Activated CD4-positive, alpha-beta T cell treated with anti-CD3 and anti-CD28 coated beads for 48 hours (primary cell): ENCODE results near the gene PDE3B.
"Not testable (repeated sequence)": the region's sequence is repeated elsewhere in the genome, so short reads cannot be mapped to it uniquely, and the experiment has no call there.

ENCODE experiments used
- DNase-seq: peaks from one replicate; pipeline ENCODE4 v3.0.0-alpha.2; 2020

The PDE3B gene

DNA sequence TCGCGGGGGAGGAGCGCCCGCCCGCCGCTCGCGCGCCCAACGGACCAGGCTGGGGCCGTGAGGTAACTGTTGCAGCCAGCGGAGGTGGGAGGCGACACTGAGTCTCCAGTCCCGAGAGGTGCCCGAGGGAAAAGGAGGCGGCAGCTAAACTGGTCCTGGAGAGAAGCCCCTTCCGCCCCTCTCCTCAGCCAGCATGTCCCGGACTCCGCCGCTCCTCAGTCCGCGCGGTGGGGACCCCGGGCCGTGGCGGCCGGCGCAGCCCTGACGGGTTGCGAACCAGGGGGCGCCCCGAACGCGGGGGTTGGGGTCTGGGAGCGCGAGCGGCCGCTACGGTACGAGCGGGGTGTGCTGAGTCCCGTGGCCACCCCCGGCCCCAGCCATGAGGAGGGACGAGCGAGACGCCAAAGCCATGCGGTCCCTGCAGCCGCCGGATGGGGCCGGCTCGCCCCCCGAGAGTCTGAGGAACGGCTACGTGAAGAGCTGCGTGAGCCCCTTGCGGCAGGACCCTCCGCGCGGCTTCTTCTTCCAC is at the start of gene PDE3B:
Gene PDE3B (plus strand): TSS at position 108 of the 529 bp plus-strand sequence. CDS start 272 bp downstream, at position 380.
- peak; percentile 86 for DNase-seq

DNA sequence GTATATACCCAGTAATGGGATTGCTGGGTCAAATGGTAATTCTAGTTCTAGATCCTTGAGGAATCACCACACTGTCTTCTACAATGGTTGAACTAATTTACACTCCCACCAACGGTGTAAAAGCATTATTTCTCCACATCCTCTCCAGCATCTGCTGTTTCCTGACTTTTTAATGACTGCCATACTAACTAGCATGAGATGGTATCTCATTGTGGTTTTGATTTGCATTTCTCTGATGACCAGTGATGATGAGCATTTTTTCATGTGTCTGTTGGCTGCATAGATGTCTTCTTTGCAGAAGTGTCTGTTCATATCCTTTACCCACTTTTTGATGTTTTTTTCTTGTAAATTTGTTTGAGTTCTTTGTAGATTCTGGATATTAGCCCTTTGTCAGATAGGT is 48.3 kb upstream of the PDE3B start:
- DNase-seq = not testable (repeated sequence)

DNA sequence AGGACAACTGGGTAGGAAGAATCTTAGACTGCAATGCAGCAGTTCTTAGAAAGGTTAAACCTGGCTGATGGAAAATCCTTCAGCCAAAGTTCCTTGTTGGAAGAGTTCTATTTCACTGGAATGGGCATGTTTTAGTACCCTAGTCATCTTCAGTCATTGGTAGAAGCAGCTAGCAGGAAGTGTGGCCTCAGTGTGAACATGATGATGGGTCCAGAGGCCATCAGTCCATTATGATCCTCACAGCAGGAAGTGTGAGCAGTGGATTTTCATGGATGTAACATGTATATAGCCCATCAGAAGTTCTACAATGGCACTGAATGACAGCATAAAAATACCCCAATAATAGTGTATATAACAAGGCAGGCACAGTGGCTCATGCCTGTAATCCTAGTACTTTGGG is 35.9 kb upstream of the PDE3B start:
- no peak for DNase-seq

DNA sequence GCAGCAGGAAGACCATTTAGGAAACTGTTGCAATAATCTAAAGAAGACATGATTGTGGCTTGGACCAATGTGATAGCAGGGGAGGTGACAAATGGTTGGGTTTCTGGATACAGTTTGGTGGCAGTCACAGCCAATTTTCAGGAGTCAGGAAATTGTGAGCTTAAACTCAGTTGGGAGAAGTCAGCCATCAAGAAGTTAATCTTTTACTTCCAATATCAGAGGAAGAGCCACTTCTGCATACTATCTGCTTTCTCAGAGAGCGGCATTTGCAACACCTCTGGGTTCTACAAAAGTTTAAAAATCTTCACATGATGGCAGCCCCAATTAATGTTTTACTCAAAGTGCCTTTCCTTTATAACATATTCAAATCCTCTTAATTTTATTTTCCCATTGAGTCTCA is 33.7 kb upstream of the PDE3B start:
- DNase-seq = no peak

DNA sequence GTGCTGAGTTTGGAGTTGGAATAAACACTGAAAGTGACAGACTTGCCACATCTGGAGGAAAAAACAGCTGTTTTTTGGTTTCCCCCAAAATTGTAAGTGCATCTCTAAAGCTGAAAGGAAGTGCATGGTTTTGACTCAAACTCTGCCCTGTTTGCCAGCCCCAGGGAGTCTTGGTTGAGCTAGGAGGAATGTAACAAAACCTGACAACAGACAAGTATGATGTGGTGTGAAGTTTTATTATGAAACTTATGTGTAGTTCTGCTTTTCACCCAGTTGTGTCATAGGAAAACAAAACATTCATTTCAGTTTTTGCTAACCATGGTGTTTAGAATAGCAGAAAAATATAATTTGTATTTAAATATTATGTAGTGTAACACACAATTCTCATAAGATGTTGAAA is 31.7 kb upstream of the PDE3B start:
- DNase-seq = no peak

DNA sequence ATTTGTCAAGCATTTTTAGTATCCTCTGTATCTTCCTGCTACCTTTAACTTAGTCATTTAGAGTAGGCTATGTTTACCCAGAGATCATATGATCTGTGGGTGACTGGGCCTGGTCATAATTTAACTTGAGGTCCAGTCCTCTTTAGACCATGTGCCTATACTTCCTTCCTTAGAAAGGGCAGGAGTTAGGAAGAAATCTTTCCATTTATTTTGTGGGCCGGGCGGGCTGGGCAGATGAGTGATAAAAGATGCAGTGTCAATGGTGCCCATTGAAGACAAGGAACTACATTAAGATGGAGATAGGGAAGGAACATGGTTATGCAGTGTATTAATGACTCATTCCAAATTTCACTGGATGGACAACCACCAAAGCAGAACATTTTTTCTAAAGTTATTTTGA is 30.9 kb upstream of the PDE3B start:
- no peak for DNase-seq

DNA sequence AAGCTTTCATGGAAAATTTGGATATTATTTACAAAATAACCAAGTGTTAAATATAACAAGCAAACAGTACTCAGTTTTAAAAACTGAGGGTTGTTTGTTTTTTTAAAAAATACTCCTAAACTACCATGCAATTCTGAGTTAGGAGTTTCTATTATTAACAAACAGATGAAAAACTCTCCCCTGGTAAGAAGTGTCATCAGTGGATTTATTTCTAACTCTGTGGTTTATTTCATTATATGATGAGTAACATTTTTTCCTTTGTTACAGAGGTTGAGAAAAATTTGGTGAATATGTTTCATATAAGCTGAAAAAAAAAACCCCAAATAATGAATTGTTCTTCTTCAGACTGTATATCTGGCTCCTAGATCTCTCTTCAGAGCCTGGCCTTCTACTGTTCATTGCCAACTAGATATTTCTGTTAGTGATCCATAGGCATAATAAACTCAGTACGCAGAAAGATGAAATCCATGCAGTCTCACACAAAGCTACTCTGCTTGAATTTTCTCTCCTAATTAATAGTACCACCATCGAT is 29.4 kb upstream of the PDE3B start:
- DNase-seq = no peak

DNA sequence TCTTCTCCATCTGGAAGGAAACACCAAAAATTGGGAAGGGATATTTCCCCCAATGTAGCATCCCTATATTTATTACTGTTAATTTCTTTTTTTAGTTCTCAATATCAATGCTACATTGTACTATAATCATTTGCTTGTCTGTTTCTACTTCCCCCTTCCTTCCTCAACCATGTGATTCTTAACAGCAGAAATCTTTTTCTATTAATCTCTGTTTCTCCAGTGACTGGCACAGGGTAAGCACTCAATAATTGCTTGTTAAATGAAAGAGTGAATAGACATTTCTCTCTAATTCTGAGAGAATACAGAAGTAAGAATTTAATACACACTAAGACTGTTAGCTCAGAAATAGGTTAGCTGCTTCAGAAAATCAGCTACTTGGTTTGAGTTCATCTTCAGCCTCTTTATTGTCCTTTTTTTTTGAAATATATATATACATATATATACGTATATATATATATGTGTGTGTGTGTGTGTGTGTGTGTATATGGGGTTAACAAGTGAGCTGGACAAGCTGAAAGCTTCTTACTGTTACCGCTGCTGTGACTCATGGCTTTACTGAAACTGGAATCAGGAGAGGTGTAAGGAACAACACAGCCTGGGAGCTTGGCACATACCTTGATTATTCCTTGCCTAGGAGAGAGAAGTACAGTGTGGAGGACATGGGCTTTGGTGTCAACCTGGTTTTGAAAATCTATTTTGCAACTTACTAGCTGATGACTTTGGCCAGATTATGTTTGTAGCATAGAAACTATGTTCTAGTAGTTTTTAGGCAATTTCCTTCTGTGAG is 26.2 kb upstream of the PDE3B start:
- no peak for DNase-seq

DNA sequence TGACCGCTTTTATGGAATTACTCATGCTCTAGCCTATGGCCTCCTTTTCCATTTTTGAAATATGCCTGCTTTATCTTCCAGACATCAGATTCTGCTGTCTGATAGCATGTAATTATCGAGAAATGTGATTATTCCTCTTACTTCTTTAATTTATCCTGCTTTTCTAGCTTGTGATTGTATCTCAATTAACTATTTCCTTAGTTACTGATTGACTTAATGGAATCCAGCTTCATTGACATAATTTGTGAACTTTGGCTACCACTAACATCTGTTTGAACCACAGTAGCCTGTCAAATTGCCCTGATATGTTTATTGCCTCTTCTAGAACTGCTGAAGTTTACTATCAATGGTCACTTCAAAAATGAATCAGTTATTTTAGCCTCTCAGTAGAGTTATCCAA is 25.5 kb upstream of the PDE3B start:
- DNase-seq = no peak

DNA sequence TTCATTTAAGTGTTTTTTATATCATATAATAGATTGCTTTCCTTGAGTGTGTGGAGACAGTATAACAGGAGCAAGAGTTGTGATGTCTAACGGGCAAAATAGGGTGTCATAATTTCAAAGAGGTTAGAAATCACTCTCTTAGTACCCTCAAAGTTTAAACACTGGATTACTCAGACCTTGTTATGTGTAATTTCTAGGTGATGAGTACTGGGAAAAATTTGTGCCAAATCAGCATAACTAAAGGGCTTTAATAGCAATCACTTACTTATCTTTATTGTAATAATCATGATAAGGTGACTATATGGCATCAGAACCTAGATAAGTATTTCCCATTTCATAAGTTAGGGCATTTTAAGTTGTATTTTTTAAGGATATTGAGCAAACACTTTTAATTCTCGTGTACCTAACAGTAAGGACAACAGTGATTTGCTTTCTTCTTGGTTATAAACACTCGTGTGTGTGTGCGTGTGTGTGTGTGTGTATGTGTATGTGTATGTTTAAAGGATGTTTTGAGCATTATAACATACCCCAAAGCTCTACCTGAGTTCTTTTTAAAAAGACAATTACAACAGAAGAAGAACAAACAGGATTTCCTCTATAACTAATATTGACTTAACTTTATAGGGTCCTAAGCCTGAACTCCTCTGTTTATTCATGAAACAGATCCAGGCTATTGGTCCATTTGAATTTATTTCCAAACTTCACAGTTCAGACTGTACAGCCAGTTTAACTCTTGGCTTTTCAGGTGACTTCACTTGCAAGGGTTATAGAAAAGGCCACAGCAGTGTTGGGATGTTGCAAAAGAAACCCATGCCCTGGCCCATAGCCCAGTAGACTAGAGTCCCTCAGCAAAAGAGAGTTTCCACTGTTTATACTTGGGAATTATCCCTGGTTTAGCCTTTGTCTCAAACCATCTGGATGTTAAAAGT is 23.7 kb upstream of the PDE3B start:
- no peak for DNase-seq

DNA sequence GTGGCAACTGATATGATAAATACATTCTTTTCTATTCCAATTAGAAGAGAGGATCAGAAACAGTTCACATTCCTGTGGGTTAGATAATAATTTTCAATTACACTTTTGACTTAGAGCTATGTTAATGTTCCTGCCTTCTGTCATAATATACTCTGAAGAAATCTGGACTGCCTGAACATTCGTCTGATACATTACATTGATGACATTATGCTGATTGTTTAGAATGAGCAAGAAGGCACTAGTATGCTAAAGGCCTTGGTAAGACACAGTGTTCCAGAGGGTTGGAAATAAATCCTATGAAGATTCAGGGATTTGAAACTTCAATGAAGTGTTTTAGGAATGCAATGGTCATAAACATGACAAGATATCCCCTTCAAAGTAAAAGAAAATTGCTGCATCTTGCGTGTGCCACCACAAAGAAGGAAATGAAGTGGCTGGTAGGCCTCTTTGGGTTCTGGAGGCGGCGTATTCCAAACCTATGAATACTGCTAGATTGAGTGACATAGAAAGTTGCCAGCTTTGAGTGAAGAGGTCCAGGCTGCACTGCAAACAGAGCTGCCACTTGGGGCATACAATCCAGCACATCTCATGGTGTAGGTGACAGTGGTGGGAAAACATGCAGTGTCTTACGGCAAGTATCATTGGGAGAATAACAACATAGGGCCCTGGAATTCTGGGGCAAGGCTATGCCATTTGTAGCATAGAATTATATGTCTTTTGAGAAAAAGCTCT is 21.2 kb upstream of the PDE3B start:
- DNase-seq = no peak

DNA sequence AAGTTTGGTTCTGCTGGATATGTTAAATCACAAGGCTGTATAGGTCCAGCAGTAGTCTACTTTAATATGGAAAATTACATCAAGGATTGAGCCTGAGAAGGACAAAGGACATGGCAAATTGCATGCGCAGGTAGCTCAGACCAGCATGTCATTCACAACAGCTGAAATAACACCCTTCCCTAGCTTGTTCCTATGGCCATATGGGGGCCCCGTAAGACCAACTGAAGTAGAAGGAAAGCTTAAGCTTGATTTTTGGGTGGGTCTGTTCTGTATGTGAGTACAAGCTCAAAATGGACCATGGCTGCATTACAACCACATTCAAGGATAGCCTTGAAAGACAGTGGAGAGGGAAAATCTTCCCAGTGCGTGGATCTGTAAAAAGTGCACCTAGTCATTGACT is 20.6 kb upstream of the PDE3B start:
- no peak for DNase-seq

DNA sequence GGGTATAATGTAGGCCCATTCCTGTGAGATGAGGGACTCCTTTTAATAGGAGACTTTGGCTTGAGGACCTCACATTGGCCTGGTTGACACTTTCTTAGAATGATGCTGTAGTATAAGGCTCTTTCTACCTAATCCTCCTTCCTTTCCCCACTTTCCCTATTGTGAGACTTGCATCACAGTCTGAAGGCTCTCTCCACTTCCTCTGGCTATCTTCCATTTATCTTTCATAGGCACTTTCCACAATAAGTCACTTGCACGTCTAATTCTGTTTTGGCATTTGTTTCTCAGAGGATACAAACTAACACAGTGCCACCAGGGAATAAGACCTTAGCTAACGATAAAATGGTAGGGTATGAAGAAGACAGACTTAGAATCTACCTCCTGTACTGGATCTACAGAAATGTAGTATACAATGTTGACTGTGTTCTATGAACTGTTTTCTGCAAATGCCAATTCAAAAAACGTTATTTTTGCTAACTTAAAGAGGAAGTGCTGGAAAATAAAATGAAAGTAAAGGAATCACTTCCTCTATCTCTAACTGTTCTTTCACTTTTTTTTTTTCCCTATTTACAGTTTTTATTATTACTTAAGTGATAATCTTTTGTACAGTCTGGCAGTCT is 17.9 kb upstream of the PDE3B start:
- DNase-seq = no peak

DNA sequence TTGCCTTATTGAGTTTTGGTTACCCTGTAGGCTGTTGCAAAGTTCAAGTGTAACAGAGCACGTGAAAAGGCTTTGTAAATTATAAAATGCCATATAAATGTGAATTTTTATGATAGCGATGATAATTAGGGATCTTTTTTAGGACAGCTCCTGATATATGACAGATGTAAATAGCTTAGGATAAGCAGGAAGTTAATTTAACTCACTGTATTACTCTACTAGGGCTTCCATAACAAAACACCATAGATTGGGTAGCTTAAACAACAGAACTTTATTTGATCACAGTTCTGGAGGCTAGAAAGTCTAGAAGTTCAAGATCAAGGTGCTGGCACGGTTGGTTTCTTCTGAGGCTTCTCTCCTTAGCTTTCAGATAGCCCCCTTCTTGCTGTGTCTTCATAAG is 17.0 kb upstream of the PDE3B start:
- DNase-seq = no peak

DNA sequence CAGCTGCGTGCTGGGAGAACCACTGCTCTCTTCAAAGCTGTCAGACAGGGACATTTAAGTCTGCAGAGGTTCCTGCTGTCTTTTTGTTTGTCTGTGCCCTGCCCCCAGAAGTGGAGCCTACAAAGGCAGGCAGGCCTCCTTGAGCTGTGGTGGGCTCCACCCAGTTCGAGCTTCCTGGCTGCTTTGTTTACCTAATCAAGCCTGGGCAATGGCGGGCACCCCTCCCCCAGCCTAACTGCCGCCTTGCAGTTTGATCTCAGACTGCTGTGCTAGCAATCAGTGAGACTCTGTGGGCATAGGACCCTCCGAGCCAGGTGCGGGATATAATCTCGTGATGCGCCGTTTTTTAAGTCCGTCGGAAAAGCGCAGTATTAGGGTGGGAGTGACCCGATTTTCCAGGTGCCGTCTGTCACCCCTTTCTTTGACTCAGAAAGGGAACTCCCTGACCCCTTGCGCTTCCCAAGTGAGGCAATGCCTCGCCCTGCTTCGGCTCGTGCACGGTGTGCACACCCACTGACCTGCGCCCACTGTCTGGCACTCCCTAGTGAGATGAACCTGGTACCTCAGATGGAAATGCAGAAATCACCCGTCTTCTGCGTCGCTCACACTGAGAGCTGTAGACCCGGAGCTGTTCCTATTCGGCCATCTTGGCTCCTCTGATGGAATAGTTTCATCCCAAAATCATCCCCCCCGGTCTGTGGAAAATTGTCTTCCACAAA is 9.9 kb upstream of the PDE3B start:
- not testable (repeated sequence) for DNase-seq

DNA sequence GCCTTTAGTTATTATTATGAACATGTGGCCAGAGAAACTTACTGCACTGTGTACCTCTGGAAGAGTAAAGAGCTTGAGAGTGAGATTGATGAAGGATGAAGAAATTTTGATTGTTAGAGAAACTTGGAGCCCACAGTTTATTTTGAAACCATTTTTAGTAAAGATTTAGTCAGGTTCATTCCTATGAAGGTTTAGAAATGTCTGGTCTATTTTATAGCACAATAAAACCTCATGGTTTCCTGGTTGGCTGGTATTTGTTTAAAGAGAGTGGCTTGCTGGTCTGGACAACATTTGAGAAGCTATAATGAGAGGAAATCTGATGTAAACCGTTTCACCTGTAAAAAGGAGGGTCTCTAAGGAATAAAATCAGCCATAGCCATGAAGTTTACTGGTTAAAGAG is 8.8 kb upstream of the PDE3B start:
- no peak for DNase-seq

DNA sequence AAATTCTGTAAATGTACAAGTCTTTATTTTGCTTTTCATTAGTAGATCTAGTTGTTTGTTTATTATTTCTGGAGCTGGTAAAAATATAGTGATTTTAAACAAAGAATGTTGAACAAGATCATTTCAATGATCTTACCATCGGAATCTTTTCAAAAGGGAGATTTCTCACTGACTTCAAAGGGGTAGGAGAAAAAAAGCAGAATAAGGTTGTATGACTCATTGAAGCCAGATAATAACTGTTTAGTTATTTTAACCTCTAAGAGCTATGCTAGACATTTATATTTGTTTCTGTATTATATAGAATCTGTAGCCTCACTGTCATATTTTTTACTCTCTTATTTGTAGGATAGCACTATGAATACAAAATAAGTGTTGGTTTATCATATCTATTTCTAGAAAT is 8.1 kb upstream of the PDE3B start:
- DNase-seq = no peak

DNA sequence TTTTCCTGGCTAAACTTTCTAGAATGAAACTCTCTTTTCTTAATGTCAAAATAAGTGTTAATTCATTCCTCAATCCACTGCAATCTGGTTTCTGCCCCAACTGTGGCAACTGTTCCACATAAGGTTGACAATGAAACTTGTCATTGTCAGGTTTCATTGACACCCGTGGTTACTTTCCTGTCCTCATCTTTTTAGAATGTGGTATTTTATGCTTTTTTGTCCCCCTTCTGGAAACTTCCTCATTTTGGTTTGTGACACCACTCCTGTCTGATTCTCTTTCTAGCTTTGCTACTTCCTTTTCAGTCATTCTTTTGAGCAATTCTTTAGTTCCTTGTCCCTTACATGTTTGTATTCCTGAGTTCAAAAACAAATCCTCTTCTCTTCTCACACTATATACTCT is 7.5 kb upstream of the PDE3B start:
- no peak for DNase-seq

DNA sequence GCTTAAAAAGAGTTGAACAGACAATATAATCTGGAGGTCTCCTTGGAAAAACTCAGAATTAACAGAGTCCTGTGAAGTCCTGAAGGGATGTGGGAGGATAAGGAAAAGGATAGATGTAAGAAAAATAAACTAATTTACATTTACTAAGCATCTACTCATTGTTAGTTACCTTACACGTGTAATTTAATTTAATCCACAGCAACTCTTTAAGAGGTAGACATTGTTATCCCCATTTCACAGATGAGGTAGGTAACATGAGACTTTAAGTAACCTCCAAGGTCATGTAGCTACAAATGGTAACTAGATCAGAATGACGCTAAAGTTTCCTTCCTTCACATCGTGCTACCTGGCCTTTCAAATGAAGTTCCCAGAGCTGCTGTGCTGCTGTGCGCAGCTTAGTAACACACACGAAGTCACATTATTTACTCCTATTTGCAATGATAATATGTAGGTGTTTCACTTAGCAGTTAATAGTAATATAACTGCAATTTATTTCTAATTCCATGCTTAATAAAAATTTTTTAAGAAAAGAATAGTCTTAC is 5.7 kb upstream of the PDE3B start:
- no peak for DNase-seq

DNA sequence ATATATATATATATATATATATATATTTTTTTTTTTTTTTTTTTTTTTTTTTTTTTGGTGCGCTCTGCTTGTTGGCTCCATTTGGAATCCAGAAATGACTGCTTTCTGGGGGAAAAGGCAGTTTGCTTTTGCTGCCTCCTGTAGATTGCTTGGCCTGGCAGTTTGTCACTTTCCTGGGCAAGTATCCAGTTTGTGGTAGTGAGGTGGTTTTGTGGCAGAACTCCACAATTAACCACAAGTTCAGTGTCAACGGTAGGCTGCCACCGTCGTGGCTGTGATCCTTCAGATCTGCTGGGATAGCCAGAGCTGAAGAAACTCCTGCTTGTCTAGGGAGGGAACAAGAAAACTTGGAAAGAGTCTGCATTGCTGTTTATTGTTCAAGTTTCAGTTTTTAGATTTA is 5.0 kb upstream of the PDE3B start:
- DNase-seq = no peak

DNA sequence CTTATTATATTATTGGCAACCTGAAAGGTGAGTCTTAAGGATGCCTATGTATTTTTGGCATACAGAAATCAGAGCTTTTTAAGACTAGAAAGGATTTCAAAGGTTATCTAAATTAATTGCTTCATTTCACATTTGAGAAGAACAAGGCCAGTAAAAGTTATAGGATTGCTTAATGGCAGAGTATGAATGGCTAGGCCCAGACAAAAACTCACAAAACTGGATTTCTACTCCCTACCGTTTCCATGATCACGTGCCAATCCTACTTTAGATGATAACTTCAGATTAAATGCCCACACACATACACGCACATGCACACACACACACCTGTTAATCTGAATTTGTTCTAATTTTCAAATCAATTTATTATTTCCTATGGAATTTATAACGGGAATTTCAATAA is 1.8 kb upstream of the PDE3B start:
- DNase-seq = no peak
